Hematopoietic multipotent progenitor cell treated with erythropoietin and hydrocortisone succinate and interleukin-3 and kit ligand, for 15 days (in vitro differentiated cells): ENCODE data around the gene HCFC1.

Experiments
- DNase-seq: peaks from one replicate; pipeline ENCODE4 v3.0.0-alpha.2; 2015; ENCODE audit warnings: low spot score

The HCFC1 gene

GRCh38 chrX:153902385-153902784 lies 69.2 kb downstream of the HCFC1 start:
- DNase-seq, result no peak

- no peak for DNase-seq
These were observed 69.9 kb downstream of the HCFC1 start for GRCh38 chrX:153901753-153902140.

- DNase-seq, result no peak
These were observed 70.5 kb downstream of the HCFC1 start for GRCh38 chrX:153900831-153901752.

- DNase-seq, result peak; percentile 54
These were observed 73.7 kb downstream of the HCFC1 start for GRCh38 chrX:153897899-153898298.
